NT2/D1 (cell line): ENCODE results near the gene DTX2.

Experiments
- SUZ12 ChIP-seq: IDR thresholded peaks from 2 replicates; pipeline ENCODE4 v1.6.1; 2011; ENCODE audit not compliant: insufficient read length, insufficient read depth; ENCODE audit errors: extremely low read depth
- YY1 ChIP-seq: IDR thresholded peaks from 2 replicates; pipeline ENCODE4 v1.6.1; 2011; ENCODE audit not compliant: insufficient read length, insufficient read depth
- ZNF274 ChIP-seq: IDR thresholded peaks from 2 replicates; pipeline ENCODE4 v1.6.1; 2011; ENCODE audit warnings: mild to moderate bottlenecking, low read depth, low read length

DNA sequence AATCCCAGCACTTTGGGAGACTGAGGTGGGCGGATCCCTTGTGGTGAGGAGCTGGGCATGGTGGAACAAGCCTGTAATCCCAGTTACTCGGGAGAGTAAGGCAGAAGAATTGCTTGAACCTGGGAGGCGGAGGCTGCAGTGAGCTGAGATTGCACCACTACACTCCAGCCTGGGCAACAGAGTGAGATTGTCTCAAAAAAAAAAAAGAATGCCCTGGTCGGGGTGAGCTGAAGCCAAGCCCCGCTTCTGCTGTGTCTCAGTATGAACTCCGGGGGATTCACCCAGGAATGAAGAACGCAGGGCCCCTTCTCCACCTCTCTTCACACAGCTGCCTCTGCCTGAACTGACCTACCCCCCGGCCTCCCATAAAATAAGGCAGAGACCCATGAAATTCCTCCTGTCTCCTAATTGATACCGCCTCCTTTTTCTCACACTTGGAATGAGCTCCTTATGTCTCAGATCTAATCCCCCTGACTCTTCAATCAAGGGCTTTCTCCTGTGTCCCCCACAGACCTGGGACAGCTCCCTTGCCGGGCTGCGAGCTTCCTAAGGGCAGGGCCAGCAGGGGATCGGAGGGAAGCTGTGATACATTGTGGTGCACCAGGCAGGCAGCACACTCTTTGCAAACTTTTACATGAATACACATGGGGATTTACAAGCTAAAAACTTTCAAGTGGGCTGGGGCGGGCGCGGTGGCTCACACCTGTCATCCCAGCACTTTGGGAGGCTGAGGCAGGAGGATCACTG, 37.7 kb upstream of the DTX2 start:
- TF ChIP-seq SUZ12 (no peak), YY1 (no peak), ZNF274 (no peak)
